ENCODE measurements around the gene GGCX.

DNA sequence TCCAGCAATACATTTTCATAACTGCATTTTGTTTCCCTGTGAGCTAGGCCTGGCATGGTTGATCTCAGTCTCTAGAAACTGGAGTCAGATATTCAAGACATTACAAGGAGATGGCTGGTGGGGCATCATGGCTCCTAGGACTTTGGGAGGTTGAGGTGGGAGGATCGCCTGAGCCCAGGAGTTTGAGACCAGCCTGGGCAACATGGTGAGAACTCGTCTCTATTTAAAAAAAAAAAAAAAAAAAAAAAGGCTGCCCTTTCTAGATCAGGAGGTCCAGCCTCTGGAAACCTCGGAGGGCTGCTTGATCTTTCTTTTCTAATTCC lies 15.7 kb upstream of the GGCX start:
- TF ChIP-seq EZH2 (IDR thresholded peaks at IDR 0.05; ENCODE audit: borderline replicate concordance, low read depth, low read length, severe bottlenecking) (no peak), FOS (IDR thresholded peaks at IDR 0.05; ENCODE audit: borderline replicate concordance, insufficient read depth, low read length) (no peak), MYC (IDR thresholded peaks at IDR 0.05; ENCODE audit: low read depth, low read length) (no peak), POLR2AphosphoS5 (IDR thresholded peaks at IDR 0.05; ENCODE audit: insufficient read depth, low read depth, low read length) (no peak)
- TF ChIP-seq, protein P1, sequence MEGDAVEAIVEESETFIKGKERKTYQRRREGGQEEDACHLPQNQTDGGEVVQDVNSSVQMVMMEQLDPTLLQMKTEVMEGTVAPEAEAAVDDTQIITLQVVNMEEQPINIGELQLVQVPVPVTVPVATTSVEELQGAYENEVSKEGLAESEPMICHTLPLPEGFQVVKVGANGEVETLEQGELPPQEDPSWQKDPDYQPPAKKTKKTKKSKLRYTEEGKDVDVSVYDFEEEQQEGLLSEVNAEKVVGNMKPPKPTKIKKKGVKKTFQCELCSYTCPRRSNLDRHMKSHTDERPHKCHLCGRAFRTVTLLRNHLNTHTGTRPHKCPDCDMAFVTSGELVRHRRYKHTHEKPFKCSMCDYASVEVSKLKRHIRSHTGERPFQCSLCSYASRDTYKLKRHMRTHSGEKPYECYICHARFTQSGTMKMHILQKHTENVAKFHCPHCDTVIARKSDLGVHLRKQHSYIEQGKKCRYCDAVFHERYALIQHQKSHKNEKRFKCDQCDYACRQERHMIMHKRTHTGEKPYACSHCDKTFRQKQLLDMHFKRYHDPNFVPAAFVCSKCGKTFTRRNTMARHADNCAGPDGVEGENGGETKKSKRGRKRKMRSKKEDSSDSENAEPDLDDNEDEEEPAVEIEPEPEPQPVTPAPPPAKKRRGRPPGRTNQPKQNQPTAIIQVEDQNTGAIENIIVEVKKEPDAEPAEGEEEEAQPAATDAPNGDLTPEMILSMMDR (IDR thresholded peaks at IDR 0.05; ENCODE audit: extremely low read depth in 1 of 2, insufficient read depth in 1 of 2, low read depth in 1 of 2, low read length in 2 of 2), result no peak
